LHCN-M2 (cell line): ENCODE measurements around the gene ABHD11. TPM values are rescaled to one million over a fixed set of nuclear protein-coding genes. Genes with fewer than 3 reads are reported as not detected.
A peak's percentile ranks its signal among the peaks of the same experiment; 100 is the strongest.
"Not testable (repeated sequence)": the region's sequence is repeated elsewhere in the genome, so short reads cannot be mapped to it uniquely, and the experiment has no call there.

ENCODE experiments used
- DNase-seq: peaks from one replicate; pipeline ENCODE4 v3.0.0-alpha.2; 2012; ENCODE audit warnings: low read depth
- polyA plus RNA-seq: library from polyadenylated mRNA; unstranded; fragments of >200 nt; gene quantifications from one replicate; pipeline ENCODE4 v1.2.1, GENCODE V29; 2012; ENCODE audit warnings: missing spikeins
- total RNA-seq: library from RNA; depleted of rRNA; stranded (reverse); fragments of >200 nt; gene quantifications from 2 replicates; pipeline ENCODE4 v1.2.3, GENCODE V29; 2014; rRNA removed

The ABHD11 gene
- total RNA-seq: 34.5 and 40.1 TPM in 2 replicates
- 25.5 TPM for polyA plus RNA-seq

DNA sequence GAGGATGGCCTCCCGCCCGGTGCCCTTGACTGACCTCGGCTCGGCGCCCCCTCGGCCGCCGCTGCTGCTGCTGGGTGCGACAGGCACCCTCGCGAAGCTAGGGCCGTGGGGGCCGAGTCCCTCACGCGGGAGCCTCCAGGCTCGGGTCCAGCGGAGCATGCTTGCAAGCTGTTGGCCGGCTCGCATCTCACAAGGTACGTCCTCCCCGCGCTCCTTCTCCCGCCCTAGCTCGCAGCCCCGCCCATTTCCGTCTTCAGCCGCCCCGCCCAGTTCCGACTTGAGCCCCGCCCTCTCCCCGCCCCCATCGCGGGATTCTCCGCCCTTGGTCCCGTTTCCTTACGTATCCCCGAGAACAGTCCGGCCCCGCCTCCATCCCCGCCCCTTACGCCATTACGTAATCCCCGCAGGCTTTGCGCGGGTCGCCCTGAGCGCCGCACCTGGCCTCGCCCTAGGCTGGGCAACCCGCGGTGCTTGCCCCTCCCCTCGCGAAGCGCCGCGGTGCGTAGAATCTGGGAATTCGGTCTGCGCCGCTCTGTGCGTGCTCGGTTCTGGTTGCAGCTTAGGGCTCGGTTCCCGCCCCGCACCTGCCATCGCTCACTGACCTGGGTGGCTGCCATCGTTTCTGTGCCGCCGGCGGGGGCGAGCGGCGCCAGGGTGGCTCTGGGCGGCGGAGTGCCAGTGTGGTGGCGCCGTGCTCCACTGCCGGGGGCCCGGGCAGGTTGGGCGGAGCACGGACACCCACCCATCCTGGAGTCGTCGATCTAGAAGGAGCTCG is at the start of gene ABHD11:
Gene ABHD11 (minus strand): TSS at position 191 of the 775 bp plus-strand sequence. CDS start 32 bp downstream, at position 159.
- DNase-seq: peak; percentile 93

DNA sequence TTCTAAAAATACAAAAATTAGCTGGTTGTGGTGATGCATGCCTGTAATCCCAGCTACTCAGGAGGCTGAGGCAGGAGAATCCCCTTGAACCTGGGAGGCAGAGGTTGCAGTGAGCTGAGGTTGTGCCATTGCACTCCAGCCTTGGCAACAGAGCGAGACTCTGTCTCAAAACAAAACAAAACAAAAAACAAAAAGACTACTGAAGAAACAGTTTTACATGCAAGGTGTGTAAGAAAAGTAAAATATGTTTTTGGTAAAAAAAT is 49.1 kb upstream of the ABHD11 start:
- not testable (repeated sequence) for DNase-seq

DNA sequence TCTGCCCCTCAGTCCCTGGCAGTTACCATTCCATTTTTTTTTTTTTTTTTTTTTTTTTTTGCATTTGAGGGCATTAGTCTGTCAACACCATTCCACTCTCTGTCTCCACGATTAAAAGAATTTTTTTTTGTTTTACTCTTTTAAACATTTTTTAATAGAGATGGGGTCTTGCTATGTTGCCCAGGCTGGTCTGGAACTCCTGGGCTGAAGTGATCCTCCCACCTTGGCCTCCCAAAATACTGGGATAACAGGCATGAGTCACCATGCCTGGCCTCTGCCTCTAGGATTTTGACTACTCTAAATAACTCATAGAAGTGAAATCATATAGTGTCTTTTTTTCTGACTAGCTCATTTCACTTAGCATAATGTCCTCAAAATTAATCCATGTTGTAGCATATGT is 48.0 kb upstream of the ABHD11 start:
- DNase-seq: no peak

- DNase-seq: no peak
Measured at GRCh38 chr7:73779517-73779916, 40.9 kb upstream of the ABHD11 start.

DNA sequence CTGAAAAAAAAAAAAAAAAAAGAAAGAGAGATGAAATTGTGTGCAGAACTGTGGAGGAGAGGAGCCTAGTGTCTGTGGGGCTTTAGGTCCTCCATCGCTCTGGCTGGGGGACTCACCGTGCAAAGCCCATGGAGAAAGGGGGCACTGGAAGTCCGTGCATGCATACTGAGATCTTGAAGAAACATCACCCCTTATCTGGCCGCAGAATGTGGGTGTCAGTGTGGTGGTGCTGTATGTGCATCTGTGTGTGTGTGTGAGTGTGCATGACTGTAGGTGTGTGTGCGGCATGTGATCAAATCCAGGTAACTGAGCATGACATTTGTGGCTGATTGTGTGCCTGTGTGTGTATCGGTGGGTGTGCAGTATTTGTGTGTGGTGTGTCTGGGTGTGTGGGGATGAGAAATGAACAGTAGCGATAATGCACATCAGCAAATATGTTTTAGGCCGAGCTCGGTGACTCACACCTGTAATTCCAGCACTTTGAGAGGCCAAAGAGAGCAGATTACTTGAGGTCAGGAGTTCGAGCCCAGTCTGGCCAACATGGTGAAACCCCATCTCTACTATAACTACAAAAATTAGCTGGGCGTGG is 40.3 kb upstream of the ABHD11 start:
- DNase-seq: no peak

DNA sequence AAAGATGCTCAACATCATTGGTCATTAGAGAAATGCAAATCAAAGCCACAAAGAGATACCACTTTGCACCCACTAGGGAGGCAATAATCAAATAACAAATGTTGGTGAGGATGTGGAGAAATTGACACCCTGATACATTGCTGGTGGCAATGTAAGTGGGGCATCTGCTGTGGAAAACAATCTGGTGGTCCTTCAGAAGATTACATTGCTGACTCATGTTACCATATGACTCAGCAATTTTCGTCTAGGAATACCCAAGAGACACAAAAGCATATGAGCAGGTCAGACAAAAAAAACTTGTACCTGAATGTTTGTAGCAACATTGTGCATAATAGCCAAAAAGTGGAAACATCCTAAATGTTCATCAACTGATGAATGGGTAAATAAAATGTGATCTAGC is 36.3 kb upstream of the ABHD11 start:
- peak; percentile 62 for DNase-seq

DNA sequence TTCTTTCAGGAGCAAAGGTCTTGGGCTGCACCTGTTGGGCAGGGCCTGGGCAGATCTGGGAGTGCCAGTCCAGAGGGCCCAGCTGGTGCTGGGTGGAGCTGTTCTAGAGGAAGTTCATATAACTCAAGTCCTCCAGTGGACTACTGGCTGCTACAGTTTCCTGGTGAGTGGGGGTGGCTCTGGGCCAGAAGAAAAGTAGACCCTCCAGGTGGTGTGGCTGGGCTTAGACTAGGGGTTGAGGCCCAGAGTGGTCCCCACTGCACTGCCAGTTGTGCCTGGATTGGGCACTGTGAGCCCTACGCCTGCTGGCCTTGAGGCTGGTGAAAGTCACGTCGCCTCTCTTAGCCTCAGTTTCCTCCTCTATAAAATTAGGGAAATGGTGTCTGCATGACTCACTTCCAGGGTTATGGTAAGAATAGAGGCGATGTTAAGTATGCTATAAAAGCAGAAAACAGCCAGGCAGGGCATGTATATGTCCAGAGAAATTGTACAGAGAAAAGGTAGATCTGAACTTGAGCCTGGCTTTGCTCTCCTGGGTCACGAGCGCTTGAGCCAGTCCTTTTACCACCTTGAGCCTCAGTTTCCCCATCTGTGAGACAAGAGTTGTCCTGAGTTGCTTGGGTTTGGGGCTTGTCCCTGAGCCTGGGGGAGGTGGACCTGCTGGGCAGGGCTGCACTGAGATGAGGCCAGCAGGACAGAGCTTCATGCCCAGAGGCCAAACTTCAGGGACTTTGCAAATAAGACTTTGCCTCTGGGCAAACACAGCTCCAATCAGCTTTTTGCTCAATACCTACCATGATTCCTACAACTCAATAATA is 35.3 kb upstream of the ABHD11 start:
- no peak for DNase-seq

- no peak for DNase-seq
Measured at GRCh38 chr7:73770860-73771670, 32.5 kb upstream of the ABHD11 start.

DNA sequence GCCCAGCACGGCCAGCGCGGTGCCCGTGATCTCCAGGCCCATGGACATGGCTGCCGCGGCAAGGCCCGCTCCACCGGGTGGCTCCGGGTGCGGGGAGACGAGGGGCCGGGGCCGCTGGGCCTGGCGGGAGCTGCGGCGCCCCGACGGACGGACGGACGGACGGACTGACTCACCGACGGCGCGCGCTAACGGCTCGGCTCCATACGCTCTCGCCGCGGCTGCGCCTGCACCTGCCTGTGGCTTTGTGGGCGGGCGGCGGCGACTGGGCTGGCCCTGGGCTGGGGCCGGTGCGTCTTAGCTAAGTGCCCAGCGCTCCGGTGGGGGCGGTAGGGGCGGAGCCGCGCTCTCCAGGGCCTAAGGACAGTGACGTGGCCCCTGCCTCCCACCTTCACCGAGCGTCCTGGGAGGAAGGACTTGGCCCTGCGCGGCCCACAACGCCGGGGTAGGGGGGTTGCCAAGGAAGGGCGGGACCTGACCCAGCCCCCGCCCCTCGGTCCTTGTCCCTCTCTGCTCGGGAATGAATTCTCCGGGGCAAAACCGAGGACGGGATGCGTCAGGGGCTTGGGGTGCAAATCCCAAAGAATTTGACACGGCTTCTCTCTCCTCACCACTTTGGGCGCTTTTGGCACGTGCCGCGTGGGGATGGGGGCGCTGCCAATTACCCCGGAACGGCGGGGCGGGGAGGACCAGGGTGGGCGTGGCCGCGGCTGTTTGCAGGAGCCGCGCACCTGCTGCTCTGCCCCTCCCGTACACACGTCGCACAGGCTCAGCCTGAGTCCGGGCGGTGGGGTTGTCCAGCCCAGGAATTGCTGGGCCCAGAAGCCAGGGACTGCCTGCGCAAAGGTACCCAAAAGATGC is 31.6 kb upstream of the ABHD11 start, which contains the start of gene CLDN3:
Gene CLDN3 (minus strand): TSS at position 269 of the 858 bp plus-strand sequence. CDS start 221 bp downstream, at position 48.
- DNase-seq: no peak

DNA sequence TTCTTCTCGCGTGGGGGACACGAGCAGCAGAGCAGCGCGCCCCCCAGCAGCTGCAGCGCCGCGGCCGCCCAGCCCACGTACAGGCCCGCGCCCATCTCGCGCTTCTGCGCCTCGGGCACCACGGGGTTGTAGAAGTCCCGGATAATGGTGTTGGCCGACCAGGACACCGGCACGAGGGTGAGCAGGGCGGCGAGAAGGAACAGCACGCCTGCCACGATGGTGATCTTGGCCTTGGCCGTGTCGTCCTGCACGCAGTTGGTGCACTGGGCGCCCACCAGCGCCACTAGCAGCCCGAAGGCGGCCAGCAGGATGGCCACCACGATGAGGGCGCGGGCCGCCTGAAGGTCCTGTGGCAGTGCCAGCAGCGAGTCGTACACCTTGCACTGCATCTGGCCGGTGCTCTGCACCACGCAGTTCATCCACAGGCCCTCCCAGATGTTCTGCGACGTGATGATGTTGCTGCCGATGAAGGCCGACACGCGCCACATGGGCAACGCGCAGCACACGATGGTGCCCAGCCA is 30.9 kb upstream of the ABHD11 start:
- no peak for DNase-seq

DNA sequence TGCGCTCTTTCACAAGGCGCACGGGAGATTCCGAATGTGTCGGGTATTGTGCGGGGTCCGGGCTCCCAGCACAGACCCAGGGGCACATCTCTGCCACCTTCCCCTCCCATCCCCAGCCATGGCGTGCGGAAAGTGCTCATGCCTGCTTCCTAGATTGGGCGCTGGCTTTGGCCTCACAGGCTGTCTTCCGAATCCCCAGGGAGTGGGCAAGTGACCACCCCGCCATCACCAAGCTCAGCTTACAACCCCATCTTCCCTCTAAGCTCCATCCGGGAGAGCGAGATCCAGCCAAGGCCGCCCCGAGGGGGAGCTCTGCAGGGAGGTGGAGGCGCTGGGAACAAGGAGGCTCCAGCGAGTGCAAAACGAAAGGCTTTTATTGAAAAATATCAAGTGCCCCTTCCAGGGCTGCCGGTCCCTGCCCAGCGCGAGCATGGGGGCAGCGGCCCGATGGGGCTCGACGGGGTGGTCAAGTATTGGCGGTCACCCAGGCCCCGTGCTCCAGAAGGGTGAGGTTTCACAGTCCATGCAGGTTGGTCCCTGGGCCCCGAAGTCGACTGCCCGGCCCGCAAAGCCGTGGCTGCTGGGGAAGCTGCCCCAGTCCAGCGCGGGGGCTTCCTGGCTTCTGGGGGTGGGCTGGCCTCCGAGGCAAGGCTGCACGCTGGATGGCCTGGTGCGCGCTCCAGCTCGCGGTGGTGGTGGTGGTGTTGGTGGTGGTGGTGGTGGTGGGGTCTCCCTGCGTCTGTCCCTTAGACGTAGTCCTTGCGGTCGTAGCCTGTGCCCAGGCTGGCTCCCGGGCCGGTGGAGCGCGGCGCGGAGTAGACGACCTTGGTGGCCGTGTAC is 30.3 kb upstream of the ABHD11 start:
- no peak for DNase-seq

GRCh38 chr7:73766556-73767229 is 28.1 kb upstream of the ABHD11 start:
- DNase-seq: no peak

- DNase-seq: no peak
Measured at GRCh38 chr7:73762659-73762999, 24.0 kb upstream of the ABHD11 start.

- no peak for DNase-seq
Measured at GRCh38 chr7:73761854-73762658, 23.5 kb upstream of the ABHD11 start.

DNA sequence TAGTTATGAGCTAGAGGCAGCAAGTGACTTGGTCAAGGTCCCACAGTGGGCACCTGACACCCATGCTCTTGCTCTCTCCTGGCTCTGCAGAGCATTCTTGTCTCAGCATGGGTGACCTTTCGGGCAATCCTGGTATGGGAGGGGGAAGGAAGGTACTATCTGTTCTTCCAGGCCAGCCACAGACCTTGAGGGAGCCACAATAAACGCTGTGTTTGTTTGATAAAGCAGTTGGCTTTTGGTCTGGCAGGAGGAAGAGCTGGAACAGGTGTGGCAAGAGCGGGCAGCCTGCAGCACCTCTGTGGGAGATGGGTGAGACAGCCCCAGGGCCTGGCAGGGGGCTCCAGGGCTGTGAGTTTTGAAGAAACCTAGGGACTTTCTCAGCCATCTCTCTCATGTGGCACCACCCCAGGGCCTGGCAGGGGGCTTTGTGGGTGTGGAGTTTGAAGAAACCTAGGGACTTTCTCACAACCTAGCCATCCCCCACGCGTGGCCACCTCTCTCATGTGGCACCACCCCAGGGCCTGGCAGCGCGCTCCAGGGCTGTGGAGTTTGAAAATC is 20.1 kb upstream of the ABHD11 start:
- DNase-seq: no peak

DNA sequence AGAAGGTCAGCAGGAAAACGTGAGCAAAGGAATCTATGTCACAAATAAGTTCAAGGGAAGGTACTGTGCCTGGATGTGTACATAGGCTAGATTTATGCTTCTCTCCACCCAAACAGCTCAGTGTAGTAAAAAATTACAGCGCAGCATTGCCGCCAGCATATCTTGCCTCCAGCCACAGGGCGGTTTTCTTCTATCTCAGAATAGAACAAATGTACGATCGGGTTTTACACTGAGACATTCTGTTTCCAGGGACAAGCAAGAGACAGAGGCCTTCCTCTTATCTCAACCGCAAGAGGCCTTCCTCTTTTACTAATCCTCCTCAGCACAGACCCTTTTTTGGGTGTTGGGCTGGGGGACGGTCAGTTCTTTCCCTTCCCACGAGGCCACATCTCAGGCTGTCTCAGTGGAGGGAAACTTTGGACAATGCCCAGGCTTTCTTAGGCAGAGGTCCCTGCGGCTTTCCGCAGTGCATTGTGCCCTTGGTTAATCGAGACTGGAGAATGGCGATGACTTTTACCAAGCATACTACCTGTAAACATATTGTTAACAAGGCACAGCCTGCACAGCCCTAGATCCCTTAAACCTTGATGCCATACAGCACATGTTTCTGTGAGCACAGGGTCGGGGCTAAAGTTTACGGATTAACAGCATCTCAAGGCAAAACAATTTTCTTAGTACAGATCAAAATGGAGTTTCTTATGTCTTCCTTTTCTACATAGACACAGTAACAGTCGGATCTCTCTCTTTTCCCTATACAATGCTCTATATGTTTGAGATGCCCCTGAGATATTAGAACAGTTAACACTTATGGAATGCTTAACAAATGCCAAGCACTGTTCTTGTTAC is 11.6 kb upstream of the ABHD11 start:
- no peak for DNase-seq

DNA sequence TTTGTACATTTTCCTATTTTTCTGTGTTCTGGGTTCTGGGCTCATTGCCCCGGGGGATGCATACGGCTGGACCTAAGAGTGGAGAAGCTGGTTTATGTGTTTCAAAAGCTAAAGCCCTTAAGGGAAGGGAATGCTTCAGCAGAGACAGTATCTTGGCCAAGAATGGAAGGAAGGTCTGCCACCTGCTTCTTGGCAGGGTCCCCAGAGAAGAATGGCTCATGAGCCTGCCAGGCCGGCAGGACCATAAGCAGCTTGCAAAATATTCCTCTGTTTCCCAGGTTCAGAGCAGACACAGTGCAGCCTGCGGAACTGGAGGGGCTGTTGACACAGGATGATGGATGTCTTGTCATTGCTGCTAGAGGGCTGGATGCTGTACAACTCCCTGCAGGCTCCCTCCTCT is 7.8 kb upstream of the ABHD11 start:
- no peak for DNase-seq
